GM23338 (cell line): ENCODE data around the gene RPS17. TPM values are rescaled to one million over a fixed set of nuclear protein-coding genes. Genes with fewer than 3 reads are reported as not detected.

Experiments
- ATAC-seq: fragments of 200-7000 bp; cut with Tn5 transposase; 3 replicates; pipeline ENCODE4 v1.9.1; 2020
- DNase-seq: peaks from one replicate; pipeline ENCODE4 v3.0.0-alpha.2; 2015; ENCODE audit warnings: low spot score
- H2AFZ ChIP-seq: fragments of 200-600 bp; sonication (generic); 2 replicates; pipeline ENCODE4 v1.8.0; 2016; ENCODE audit warnings: antibody characterized with exemption, mild to moderate bottlenecking, moderate library complexity
- H3F3A ChIP-seq: fragments of 200-600 bp; sonication (generic); replicated peaks from 2 replicates; pipeline ENCODE4 v1.8.0; 2017; ENCODE audit warnings: antibody characterized with exemption, mixed run types, low read depth
- H3K27ac ChIP-seq: fragments of 200-600 bp; sonication (generic); 2 replicates; pipeline ENCODE4 v1.6.1; 2016; ENCODE audit warnings: low read depth
- H3K27me3 ChIP-seq: fragments of 200-600 bp; sonication (generic); 2 replicates; pipeline ENCODE4 v1.8.0; 2016; ENCODE audit warnings: mild to moderate bottlenecking, mixed run types, moderate library complexity; ENCODE audit not compliant: insufficient read depth
- H3K36me3 ChIP-seq: fragments of 200-600 bp; sonication (generic); 2 replicates; pipeline ENCODE4 v1.8.0; 2016; ENCODE audit warnings: mild to moderate bottlenecking; ENCODE audit not compliant: insufficient read depth
- H3K4me1 ChIP-seq: fragments of 200-600 bp; sonication (generic); 2 replicates; pipeline ENCODE4 v1.8.0; 2016; ENCODE audit warnings: mild to moderate bottlenecking, moderate library complexity; ENCODE audit not compliant: insufficient read depth
- H3K4me2 ChIP-seq: fragments of 200-600 bp; sonication (generic); 2 replicates; pipeline ENCODE4 v1.7.1; 2017; ENCODE audit warnings: mixed run types
- H3K4me3 ChIP-seq: fragments of 200-600 bp; sonication (generic); 2 replicates; pipeline ENCODE4 v1.6.1; 2016; ENCODE audit warnings: mixed run types
- H3K79me2 ChIP-seq: fragments of 200-600 bp; sonication (generic); replicated peaks from 2 replicates; pipeline ENCODE4 v1.8.0; 2017; ENCODE audit warnings: mild to moderate bottlenecking; ENCODE audit not compliant: insufficient read depth
- H3K9me2 ChIP-seq: fragments of 200-600 bp; sonication (generic); 2 replicates; pipeline ENCODE4 v1.8.0; 2017; ENCODE audit not compliant: insufficient read depth
- H4K20me1 ChIP-seq: fragments of 200-600 bp; sonication (generic); replicated peaks from 2 replicates; pipeline ENCODE4 v1.8.0; 2017; ENCODE audit warnings: mild to moderate bottlenecking; ENCODE audit not compliant: insufficient read depth
- H3K27ac Mint-ChIP-seq: 2 replicates; pipeline ENCODE4 v1.8.0; 2020; ENCODE audit warnings: inconsistent platforms, mild to moderate bottlenecking, moderate library complexity, mixed read lengths
- H3K27me3 Mint-ChIP-seq: 3 replicates; pipeline ENCODE4 v1.8.0; 2022; ENCODE audit warnings: low read depth, mild to moderate bottlenecking, moderate library complexity, mixed read lengths, inconsistent platforms; ENCODE audit not compliant: insufficient read depth, poor library complexity
- H3K36me3 Mint-ChIP-seq: 3 replicates; pipeline ENCODE4 v1.8.0; 2021; ENCODE audit warnings: low read depth, mild to moderate bottlenecking, inconsistent platforms, moderate library complexity, mixed read lengths
- H3K4me1 Mint-ChIP-seq: 3 replicates; pipeline ENCODE4 v1.8.0; 2020; ENCODE audit warnings: mild to moderate bottlenecking, inconsistent platforms, mixed read lengths
- H3K4me3 Mint-ChIP-seq: 3 replicates; pipeline ENCODE4 v1.8.0; 2021; ENCODE audit warnings: moderate library complexity, mild to moderate bottlenecking, inconsistent platforms, mixed read lengths
- H3K9me3 Mint-ChIP-seq: 3 replicates; pipeline ENCODE4 v1.8.0; 2020; ENCODE audit warnings: moderate library complexity, mild to moderate bottlenecking, inconsistent platforms, mixed read lengths
- CTCF ChIP-seq, 2 experiments: fragments of 200-600 bp in 1 of 2; sonication (generic) in 1 of 2; conservative IDR thresholded peaks; 2 replicates each; pipeline versions ENCODE4 v1.5.1 to v1.6.1; 2016 to 2017; ENCODE audit warnings: antibody characterized with exemption in 2 of 2, low read depth in 2 of 2, mild to moderate bottlenecking in 2 of 2, moderate library complexity in 1 of 2
- JUNB ChIP-seq: IDR thresholded peaks from one replicate; pipeline ENCODE4 v1.6.1; 2016; ENCODE audit warnings: antibody characterized with exemption; ENCODE audit not compliant: unreplicated experiment
- NANOG ChIP-seq: IDR thresholded peaks from 2 replicates; pipeline ENCODE4 v1.6.1; 2016; ENCODE audit warnings: antibody characterized with exemption, borderline replicate concordance
- REST ChIP-seq: IDR thresholded peaks from one replicate; pipeline ENCODE4 v1.6.1; 2018; ENCODE audit warnings: antibody characterized with exemption; ENCODE audit not compliant: unreplicated experiment
- polyA plus RNA-seq: library from polyadenylated mRNA; unstranded; fragments of >200 nt; fragmentation: Nextera tagmentation; extraction: Ambion mirVana; gene quantifications from 2 replicates; pipeline ENCODE4 v1.2.1, GENCODE V29; 2016
- total RNA-seq: library from RNA; depleted of rRNA; stranded (reverse); fragments of >200 nt; shearing (Covaris generic); gene quantifications from 2 replicates; pipeline ENCODE4 v1.2.3, GENCODE V29; 2014
- TF ChIP-seq, protein P1 (sequence below): IDR thresholded peaks from 2 replicates; pipeline ENCODE4 v1.6.1; 2016; ENCODE audit warnings: antibody characterized with exemption
- TF ChIP-seq, protein P2 (sequence below): fragments of 250-450 bp; sonication (Bioruptor Pico); IDR thresholded peaks from 2 replicates; pipeline ENCODE4 v1.5.0; 2020; ENCODE audit warnings: mild to moderate bottlenecking, moderate library complexity

Gene RPS17
- total and polyA plus RNA-seq, 2 experiments from 2014 or later = 1,741 to 1,928 TPM

- TF ChIP-seq CTCF (conservative IDR thresholded peaks at IDR 0.05; ENCODE audit: low read depth in 2 of 2) (no peak), JUNB (no peak)
Observed at GRCh38 chr15:82537351-82537908, 2.8 kb downstream of the RPS17 start (continued).

DNA sequence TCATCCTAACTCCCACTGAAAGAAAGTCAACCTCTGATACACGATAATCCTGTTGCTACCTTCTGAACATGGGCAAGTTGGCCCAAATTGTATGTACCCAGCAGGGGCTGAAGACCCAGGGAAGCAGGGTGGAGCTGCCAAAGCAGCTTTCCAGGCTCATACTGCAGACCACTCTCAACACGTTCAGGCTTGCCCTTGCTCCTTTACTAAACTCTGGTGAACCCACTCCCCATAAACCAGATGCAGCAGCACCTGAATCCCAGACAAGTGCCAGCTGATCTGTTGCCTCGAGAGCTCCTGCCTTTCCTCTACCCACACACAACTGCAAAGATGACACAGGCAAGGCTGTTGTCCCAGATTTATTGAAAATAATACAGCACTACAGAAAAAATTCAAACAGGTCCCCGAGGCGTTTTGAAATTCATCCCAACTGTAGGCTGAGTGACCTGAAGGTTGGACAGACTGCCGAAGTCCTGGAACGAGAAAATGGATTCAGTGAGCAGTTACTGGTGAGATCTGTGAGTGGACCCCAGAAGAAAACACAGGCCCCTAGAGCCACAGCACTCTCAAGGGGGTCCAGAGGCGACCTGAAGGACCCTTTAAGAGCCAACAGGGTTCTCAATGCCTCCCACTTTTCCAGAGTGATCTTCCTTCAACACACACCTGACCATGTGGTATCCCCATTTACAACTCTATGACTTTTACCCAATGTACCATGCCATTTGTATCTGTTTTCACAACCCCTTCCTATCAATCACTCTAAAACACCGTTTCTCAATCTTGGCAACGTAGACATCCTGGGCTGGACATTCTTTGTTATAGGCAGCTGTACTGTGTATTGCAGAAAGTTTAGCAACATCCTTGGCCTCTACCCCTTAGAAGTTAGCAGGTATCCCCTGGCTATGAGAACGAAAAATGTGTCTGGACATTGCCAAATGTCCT, 3.6 kb downstream of the RPS17 start:
- H3F3A ChIP-seq = peaks cover 64% of the 10 kb centered on the region
- H4K20me1 ChIP-seq = peaks cover 42% of the 10 kb centered on the region
- H3K27me3 ChIP-seq = no peaks in the 10 kb centered on the region
- Mint-ChIP-seq H3K9me3 (peaks cover 6% of the 10 kb centered on the region; the same call in 2 of the 3 replicates), H3K4me1 (peaks cover 17% of the 10 kb centered on the region), H3K27me3 (peaks cover 28% of the 10 kb centered on the region), H3K4me3 (peak overlapping the region; percentile 54; the same call in 2 of the 3 replicates), H3K36me3 (peaks cover 82% of the 10 kb centered on the region), H3K27ac (peak overlapping the region; percentile 88)
- DNase-seq (no peak), ATAC-seq (no peak)
- peak overlapping the region; percentile 100; the same call in 1 of the 2 replicates for H3K4me3 ChIP-seq
- H3K36me3 ChIP-seq = peaks cover 54% of the 10 kb centered on the region
- peak overlapping the region; percentile 93 for H3K27ac ChIP-seq
- peaks cover 37% of the 10 kb centered on the region for H3K79me2 ChIP-seq
- H3K4me2 ChIP-seq = peak overlapping the region; percentile 38
- no peak overlapping the region for H2AFZ ChIP-seq
- H3K4me1 ChIP-seq = peaks cover 17% of the 10 kb centered on the region
- H3K9me2 ChIP-seq = no peaks in the 10 kb centered on the region
- TF ChIP-seq CTCF (conservative IDR thresholded peaks at IDR 0.05; ENCODE audit: low read depth in 2 of 2) (no peak), NANOG (no peak), JUNB (no peak), REST (no peak)
- TF ChIP-seq, protein P1, sequence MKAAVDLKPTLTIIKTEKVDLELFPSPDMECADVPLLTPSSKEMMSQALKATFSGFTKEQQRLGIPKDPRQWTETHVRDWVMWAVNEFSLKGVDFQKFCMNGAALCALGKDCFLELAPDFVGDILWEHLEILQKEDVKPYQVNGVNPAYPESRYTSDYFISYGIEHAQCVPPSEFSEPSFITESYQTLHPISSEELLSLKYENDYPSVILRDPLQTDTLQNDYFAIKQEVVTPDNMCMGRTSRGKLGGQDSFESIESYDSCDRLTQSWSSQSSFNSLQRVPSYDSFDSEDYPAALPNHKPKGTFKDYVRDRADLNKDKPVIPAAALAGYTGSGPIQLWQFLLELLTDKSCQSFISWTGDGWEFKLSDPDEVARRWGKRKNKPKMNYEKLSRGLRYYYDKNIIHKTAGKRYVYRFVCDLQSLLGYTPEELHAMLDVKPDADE = no peak
- TF ChIP-seq, protein P2, sequence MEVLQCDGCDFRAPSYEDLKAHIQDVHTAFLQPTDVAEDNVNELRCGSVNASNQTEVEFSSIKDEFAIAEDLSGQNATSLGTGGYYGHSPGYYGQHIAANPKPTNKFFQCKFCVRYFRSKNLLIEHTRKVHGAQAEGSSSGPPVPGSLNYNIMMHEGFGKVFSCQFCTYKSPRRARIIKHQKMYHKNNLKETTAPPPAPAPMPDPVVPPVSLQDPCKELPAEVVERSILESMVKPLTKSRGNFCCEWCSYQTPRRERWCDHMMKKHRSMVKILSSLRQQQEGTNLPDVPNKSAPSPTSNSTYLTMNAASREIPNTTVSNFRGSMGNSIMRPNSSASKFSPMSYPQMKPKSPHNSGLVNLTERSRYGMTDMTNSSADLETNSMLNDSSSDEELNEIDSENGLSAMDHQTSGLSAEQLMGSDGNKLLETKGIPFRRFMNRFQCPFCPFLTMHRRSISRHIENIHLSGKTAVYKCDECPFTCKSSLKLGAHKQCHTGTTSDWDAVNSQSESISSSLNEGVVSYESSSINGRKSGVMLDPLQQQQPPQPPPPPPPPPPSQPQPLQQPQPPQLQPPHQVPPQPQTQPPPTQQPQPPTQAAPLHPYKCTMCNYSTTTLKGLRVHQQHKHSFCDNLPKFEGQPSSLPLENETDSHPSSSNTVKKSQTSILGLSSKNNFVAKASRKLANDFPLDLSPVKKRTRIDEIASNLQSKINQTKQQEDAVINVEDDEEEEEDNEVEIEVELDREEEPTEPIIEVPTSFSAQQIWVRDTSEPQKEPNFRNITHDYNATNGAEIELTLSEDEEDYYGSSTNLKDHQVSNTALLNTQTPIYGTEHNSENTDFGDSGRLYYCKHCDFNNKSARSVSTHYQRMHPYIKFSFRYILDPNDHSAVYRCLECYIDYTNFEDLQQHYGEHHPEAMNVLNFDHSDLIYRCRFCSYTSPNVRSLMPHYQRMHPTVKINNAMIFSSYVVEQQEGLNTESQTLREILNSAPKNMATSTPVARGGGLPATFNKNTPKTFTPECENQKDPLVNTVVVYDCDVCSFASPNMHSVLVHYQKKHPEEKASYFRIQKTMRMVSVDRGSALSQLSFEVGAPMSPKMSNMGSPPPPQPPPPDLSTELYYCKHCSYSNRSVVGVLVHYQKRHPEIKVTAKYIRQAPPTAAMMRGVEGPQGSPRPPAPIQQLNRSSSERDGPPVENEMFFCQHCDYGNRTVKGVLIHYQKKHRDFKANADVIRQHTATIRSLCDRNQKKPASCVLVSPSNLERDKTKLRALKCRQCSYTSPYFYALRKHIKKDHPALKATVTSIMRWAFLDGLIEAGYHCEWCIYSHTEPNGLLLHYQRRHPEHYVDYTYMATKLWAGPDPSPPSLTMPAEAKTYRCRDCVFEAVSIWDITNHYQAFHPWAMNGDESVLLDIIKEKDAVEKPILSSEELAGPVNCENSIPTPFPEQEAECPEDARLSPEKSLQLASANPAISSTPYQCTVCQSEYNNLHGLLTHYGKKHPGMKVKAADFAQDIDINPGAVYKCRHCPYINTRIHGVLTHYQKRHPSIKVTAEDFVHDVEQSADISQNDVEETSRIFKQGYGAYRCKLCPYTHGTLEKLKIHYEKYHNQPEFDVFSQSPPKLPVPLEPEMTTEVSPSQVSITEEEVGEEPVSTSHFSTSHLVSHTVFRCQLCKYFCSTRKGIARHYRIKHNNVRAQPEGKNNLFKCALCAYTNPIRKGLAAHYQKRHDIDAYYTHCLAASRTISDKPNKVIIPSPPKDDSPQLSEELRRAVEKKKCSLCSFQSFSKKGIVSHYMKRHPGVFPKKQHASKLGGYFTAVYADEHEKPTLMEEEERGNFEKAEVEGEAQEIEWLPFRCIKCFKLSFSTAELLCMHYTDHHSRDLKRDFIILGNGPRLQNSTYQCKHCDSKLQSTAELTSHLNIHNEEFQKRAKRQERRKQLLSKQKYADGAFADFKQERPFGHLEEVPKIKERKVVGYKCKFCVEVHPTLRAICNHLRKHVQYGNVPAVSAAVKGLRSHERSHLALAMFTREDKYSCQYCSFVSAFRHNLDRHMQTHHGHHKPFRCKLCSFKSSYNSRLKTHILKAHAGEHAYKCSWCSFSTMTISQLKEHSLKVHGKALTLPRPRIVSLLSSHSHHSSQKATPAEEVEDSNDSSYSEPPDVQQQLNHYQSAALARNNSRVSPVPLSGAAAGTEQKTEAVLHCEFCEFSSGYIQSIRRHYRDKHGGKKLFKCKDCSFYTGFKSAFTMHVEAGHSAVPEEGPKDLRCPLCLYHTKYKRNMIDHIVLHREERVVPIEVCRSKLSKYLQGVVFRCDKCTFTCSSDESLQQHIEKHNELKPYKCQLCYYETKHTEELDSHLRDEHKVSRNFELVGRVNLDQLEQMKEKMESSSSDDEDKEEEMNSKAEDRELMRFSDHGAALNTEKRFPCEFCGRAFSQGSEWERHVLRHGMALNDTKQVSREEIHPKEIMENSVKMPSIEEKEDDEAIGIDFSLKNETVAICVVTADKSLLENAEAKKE (CRISPR knock-in tag) = no peak
